NCI-H1436 treated with DMSO at 0.1 percent for 48 hours (cell line): ENCODE data around the gene NBEA.
"Not testable (repeated sequence)": the region's sequence is repeated elsewhere in the genome, so short reads cannot be mapped to it uniquely, and the experiment has no call there.

Experiments
- DNase-seq: peaks from one replicate; lab custom pipeline; 2025; lab: John Stamatoyannopoulos, UW

Gene NBEA

DNA sequence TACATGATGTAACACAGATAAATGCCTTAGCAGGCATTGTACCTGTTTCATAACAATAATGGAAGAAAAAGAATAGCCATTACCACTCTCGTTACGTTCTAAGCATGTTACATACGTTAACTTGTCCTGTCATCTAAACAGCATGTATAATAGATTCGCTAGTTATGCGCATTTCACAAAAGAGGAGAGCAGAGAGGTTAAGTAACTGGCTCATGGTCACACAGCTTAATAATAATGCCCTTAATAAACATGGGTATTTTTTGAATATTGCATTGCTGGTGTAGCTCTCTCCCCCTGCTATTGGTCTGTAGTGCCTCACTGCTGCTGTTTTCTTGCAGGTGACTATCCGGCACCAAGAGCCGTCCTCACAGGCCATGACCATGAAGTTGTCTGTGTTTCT lies 722.7 kb downstream of the NBEA start:
- DNase-seq = no peak

DNA sequence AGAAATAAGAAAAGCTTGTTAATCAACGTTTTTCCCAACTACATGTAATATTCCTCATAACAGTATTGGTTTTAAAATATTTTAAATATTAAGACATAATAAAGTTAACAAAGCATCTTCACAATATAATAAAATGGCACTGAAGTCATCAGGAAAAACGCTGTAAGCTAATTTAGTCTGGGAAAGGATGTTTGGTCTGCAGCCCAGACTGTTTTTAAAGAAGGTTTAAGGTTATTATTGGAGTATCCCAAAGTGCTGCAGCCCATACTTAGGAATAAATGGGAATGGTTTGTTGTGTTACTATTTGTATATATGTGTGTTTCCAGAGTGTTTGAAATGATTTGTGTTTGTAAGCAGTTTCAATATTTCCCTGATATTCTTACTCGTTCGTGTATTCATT lies 727.3 kb downstream of the NBEA start:
- no peak for DNase-seq

DNA sequence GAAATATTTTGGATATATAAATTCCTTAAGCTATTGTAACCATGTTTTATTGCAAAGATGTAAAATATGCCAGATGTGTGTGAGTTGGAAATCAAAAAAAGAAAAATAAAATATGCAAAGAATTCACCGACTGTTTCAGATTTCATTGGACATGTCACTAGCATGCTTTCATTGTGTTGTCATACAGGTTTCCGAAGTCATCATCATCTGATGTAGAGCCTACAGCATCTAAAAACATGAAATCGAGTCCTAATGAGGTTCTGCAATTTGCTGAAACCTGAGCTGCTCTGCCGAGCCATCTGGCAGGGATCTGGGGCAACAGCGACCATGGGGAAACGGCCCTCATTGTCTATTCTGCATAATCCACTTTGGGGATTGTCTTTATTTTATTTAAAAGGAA lies 730.5 kb downstream of the NBEA start:
- no peak for DNase-seq

DNA sequence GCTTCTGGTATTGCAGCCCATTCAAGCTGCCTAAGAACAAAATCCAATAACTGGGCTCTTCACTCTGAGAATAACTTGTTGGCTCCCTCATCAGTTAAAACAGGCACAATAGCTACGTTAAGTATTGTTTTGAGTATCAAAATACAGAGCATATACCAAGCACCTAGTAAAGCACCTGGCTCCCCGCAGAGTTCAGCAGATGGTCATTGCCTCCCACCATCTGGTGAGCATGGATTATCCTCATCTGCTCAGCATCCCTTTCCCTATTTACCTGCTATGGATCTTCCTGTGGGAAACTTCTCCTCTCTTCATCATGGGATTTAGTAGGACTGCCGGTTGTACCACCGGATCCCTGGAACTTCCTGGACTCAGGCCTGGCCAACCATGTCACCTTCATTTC lies 733.6 kb downstream of the NBEA start:
- no peak for DNase-seq

GRCh38 chr13:35677863-35678262 lies 735.8 kb downstream of the NBEA start:
- DNase-seq = not testable (repeated sequence)

DNA sequence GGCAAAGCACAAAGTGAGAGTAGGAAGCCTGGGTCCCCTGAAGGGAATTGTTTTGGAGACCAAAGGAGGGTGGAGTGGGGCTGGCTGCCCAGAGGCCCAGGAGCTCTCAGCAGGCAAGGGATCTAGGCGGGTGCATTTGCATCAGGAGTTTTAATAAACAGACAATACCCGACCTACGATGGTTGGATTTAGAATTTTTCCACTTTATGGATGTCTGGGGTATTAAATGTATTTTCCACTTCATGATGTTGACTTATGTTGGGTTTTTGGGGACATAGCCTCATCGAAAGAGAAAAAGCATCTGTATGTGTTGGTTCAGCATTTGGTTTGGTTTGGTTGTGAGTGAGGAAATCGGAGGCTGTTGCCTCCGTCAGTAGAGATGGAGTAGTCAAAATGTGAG lies 739.6 kb downstream of the NBEA start:
- no peak for DNase-seq

GRCh38 chr13:35684432-35684831 lies 742.4 kb downstream of the NBEA start:
- no peak for DNase-seq

GRCh38 chr13:35687336-35687735 lies 745.3 kb downstream of the NBEA start:
- no peak for DNase-seq

DNA sequence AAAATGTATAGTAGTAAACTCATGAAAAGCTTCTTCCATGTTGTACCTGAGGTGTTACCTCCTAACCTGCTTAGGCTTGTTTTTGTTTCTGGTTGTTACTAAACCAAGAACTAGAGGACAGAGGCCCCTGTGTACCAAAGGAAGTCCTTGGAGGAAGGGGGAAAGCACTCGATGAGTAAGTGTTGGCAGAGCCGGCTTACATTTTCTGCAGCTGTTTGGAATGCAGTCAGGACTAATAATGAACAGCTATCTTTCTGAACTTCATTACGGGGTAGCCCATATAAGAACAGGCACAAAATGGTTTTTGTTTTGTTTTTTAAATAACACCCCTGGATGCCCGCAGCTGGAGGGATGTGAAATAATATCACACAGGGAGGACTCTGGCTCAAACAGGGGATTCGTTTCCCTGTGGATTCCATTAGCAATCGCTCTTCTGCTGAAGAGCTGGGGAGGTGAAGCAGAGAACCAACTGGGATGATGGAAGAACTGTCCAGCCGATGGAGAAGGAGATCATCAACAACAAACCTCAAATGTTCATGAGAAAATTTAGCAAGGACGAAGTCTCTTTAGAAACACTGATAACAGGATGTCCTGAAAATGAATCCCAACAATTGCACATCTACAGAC lies 748.6 kb downstream of the NBEA start:
- no peak for DNase-seq

GRCh38 chr13:35693134-35693784 lies 751.2 kb downstream of the NBEA start:
- DNase-seq = no peak

DNA sequence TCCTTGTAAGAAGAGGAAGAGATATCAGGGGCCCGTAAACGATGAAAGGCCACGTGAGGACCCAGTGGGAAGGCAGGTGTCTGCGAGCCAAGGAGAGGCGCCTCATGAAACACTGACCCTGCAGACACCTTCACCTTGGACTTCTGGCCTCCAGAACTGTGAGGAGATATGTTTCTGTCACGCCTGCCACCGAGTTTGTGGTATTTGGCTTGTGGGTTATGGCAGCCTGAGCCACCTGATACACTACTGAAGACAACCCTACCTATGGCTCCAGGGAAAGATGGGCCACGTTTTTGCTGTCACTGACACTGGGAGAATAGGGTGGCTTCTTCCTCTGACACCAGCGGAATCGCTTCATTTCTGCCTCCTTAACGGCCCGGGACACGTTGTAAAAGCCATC lies 752.0 kb downstream of the NBEA start:
- DNase-seq = no peak

GRCh38 chr13:35694549-35695447 lies 752.7 kb downstream of the NBEA start:
- no peak for DNase-seq

DNA sequence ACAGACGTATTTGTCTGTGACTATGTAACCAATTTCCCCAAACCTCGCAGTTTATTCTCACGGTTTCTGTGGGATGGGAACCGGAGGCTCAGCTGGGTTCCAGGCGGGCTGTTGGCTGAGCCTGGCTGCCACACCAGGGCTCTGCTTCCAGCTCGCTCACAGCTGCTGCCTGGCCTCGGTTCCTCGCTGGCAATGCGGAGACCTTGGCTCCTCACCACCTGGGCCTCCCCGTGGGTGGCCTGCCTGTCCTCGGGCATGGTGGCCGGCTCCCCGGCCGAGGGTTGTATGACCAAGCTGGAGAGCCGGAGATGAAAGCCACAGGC lies 753.3 kb downstream of the NBEA start:
- DNase-seq = no peak

DNA sequence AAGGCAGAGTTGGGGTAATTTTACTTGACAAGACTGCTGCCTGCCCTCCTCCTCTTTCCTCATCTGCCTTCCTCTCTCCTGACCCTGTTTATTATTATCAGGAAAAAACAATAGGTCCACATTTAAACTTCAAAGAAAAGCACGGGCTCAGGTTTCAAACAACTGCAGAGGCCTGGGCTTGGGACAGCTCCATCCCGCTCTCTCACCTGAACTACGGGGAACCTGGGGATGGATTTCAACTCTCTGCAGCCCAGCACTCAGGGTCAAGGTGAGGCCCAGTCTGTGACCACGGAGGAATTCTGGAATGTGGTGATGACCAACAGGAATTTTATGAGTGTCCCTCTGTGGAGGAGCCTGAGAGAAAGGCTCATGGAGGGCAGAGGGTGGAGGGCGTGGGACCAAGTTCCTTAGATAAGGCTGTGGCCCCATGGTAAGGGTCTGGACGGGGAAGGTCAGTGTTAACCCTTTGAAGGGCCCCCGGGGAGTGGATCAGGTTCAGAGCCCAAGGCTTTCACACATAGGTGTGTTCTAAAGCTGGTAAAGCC lies 755.2 kb downstream of the NBEA start:
- DNase-seq = no peak

GRCh38 chr13:35698911-35699576 lies 757.0 kb downstream of the NBEA start:
- DNase-seq = no peak

- no peak for DNase-seq
Observed at GRCh38 chr13:35699825-35700510, 757.9 kb downstream of the NBEA start.

DNA sequence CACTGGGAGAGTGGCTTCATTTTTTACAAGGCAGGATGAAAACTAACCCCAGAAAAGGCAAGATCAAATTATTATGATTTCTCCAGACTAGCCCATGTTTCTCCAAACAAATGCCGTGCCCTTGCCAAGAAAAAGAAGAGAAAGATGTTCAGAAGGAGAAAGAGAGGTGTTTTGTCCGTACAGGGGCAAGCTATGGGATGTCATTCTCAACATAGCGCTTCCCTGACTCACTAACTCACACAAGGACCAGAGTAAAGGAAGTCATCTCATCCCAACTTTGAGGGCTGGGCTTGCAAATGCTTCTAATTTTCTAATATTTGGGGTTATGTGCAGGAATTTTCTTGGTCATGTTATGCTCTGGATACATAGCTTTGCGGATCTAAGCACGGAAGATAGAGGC lies 758.6 kb downstream of the NBEA start:
- DNase-seq = no peak

DNA sequence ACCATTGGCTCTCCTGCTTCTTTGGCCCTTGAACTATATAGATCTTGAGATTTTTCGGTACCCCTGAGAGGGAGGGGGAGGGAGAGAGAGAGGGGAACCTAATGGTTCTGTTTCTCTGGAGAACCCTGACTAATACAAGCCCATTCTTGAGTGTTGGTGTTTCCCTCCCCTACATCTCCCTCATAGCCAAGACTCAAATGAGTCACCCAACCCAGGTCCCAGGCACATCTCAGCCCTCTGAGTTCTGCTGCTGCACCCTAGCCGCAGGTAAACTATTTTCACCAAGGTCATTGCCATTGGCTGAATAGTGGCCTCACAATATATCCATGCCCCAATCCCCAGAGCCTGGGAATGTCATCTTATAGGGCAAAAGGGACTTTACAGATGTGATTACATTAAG lies 760.2 kb downstream of the NBEA start:
- DNase-seq = no peak

DNA sequence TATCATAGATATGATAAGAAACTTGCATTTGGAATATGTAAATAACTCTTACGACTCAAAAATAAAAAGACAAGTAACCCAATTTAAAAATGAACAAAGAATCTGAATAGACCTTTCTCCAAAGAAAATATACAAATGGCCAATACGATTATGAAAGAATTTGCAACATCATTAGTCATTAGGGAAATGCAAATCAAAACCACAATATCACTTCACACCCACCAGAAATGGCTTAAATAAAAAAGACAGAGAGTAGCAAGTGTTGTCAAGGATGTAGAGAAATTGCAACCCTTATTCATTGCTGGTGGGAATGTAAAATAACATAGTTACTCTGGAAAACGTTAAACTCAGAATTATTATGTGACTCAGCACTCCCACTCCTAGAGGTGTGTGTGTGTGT lies 761.0 kb downstream of the NBEA start:
- DNase-seq = no peak

GRCh38 chr13:35704331-35704730 lies 762.3 kb downstream of the NBEA start:
- no peak for DNase-seq

DNA sequence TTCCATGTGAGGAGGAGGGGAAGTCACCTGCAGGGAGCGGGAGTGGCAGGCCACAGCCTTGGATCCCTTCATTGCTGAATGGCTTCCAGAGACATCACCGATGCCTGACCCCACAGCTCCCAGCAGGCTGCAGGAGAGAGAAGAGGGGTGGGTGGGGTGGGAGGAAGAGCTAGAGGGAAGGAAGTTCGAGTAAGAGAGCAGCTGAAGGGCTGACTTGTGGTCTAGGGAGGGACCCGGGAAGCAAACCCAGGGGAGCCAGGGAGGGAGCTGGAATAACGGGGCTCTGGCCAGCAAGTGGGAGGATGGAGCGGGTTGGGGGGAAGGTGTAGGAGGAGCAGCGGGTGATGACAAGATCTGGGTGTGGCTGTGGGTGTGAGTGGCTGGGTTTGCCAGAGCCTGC lies 764.2 kb downstream of the NBEA start:
- DNase-seq = no peak

DNA sequence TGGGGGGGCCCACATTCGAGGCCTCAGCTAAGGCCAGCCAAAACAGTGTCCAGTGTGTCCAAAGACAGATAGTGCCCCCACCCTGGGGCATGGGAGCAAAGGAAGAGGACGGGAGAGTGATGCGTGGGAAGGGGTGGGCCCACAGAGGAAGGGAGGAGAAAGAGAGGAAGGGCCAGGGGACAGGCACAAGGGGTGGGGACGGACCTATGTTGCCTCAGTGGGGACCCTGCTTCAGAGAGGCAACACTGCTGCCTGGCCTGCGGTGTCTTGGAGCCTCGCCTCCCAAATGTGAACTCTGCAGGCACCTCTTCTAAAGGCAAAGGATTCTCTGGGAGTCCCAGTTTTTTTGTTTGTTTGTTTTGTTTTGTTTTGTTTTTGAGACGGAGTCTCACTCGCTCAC lies 764.7 kb downstream of the NBEA start:
- no peak for DNase-seq
